Activated CD8-positive, alpha-beta memory T cell treated with anti-CD3 and anti-CD28 coated beads, Interleukin-2, amount 50 U/mL, for 24 hours (primary cell): Measurements from ENCODE around the gene SCNN1G.

ENCODE experiments used
- DNase-seq: peaks from one replicate; pipeline ENCODE4 v3.0.0-alpha.2; 2020; ENCODE audit errors: extremely low read depth

Gene SCNN1G

GRCh38 chr16:23196539-23196938 is 14.0 kb downstream of the SCNN1G start:
- DNase-seq, result no peak

DNA sequence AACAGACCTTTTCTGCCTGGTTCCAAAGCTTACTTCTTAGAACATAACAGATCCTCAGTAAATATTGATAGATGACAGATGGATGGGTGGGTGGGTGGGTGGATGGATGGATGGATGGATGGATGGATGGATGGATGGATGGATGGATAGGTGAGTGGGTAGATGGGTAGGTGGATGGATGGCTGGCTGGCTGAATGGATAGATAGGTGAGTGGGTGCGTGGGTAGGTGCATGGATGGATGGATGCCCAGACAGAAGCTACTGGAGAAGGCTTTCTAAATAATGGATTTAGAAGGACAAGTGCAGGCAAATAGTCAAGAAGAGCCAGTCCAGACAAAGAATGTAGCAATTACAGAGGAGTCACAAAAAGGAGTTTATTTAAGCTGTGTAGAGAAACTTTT is 19.6 kb downstream of the SCNN1G start:
- no peak for DNase-seq

GRCh38 chr16:23206986-23207385 is 24.4 kb downstream of the SCNN1G start:
- no peak for DNase-seq

- DNase-seq, result no peak
Measured at GRCh38 chr16:23207485-23207884, 24.9 kb downstream of the SCNN1G start.

DNA sequence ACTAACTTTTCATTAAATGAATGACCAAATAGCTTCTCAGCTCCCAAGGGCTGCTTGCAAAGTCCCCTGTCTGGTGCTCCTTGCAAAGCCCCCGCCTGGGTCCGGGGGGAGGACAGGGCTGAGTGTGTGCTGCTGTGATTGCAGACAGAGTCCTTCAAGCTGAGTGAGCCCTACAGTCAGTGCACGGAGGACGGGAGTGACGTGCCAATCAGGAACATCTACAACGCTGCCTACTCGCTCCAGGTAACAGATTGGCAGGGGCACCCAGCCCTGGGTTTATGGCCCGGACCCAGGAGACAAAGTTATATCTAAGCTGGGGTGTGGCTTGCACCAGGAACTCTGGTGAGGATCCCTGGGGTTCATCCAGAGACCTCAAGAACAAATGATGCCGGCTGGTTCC is 27.1 kb downstream of the SCNN1G start:
- DNase-seq, result no peak

DNA sequence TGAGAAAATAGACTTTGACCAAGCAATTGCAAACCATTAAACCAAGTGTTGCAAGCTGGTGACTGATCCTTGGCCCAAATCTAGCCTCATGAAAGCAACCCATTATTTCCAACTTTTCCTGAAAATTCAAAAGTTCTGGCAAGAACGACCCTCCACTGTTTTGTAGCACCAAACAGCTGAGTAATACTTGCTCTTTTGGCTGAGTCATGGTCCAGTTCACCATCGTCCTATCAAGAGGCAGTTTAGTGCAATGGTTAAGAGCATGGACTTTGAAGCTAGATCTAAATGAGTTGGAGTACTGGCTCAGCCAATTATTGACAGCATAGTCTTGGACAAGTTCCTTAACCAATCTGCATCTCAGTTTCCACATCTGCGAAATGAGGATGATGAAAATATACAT is 31.3 kb downstream of the SCNN1G start:
- DNase-seq, result no peak

GRCh38 chr16:23214796-23215195 is 32.3 kb downstream of the SCNN1G start:
- no peak for DNase-seq

DNA sequence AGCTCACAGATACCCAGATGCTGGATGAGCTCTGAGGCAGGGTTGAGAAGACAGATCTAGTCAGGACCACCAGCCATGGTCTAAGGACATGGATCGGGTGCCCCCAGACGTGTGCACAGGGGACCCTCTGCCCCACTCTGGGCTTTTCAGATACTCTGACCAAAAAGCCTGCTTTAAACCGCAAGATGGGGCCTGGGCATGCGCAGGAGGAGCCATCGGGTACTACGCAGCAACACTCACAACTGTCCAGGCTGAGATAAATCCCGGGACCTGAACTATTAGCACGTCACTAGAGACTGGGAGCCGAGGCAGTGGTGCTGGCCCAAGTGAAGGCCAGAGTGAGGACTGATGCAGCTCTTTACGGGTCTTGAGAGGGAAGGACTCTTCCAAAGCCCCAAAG is 32.9 kb downstream of the SCNN1G start:
- no peak for DNase-seq

GRCh38 chr16:23216658-23217246 is 34.2 kb downstream of the SCNN1G start:
- DNase-seq, result no peak

GRCh38 chr16:23217646-23218045 is 35.1 kb downstream of the SCNN1G start:
- no peak for DNase-seq

DNA sequence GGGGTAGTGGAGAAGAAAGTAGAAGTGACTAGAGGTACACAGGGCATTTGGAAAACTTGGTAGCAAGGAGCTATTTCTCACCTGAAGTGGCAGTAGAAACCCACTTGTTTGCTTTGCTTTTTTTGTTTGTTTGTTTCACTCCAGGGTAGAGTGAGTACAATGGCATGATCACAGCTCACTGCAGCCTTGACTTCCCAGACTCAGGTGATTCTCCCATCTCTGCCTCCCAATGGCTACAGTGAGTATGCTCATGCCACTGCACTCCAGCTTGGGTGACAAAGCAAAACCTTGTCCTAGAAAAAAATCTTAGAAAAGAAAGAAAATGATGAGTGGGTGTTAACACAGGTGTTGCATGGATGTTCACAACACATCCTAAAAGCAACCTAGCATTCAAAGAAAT is 40.4 kb downstream of the SCNN1G start:
- DNase-seq, result no peak

DNA sequence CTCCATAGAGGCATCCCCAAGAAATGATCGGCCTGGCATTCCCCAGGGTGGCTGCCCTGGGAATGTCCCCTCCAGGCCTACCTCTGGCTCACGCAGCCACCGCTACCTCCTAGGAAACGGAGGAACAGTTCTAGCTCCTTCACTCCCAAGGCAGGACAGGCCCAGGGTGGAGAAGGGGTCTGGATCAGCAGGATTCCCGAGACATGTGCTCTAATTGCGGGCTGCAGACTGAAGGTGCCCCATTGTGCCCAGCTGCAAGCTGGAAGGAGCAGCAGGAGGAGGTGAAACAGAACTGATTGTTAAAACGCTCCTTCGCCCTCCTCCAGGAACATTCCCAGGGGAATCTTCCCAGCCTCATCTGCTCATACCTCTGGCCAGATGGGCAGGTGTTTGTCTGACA is 40.8 kb downstream of the SCNN1G start:
- DNase-seq, result no peak

- no peak for DNase-seq
Measured at GRCh38 chr16:23225109-23225508, 42.6 kb downstream of the SCNN1G start.

- no peak for DNase-seq
Measured at GRCh38 chr16:23225634-23226033, 43.1 kb downstream of the SCNN1G start.

GRCh38 chr16:23227529-23227928 is 45.0 kb downstream of the SCNN1G start:
- DNase-seq, result no peak

DNA sequence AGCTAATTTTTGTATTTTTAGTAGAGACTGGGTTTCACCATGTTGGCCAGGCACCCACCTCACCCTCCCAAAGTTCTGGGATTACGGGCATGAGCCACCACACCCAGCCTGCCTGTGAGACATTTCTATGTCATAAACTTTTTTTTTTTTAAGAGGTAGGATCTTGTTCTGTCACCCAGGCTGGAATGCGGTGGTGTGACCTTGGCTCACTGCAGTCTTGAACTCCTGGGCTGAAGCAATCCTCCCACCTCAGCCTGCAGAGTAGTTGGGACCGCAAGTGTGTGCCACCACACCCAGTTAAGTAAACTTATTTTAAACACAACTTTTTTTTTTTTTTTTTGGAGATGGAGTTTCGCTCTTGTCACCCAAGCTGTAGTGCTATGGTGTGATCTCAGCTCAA is 47.2 kb downstream of the SCNN1G start:
- no peak for DNase-seq

DNA sequence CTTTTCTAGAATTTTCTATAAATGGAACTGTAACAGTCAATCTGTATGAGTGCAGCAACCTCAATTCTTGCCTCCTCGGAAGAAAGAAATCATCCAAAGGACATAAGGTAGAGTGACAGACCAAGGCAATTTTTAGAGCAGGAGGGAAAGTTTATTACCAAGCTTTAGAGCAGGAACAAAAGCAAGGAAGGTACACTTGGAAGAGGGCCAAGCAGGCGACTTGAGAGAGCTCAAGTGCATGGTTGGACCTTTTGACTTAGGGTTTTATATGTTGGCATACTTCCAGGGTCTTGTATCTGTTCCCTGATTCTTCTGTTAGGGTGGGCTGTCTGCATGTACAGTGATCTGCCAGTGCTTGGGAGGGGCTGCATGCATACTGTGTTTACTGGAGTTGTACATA is 50.3 kb downstream of the SCNN1G start:
- no peak for DNase-seq

DNA sequence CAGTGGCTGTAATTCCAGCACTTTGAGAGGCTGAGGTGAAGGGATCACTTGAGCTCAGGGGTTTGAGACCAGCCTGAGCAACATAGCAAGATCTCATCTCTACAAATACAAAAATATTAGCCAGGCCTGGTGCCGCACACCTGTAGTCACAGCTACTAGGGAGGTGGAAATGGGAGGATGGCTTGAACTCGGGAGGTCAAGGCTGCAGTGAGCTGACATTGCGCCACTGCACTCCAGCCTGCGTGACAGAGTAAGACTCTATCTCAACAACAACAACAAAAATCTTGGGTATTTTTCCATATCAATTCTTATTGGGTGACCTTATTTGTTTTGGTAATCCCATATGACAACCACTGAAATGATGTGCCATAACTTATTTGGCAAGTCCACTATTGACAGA is 52.6 kb downstream of the SCNN1G start:
- no peak for DNase-seq

- no peak for DNase-seq
Measured at GRCh38 chr16:23236983-23237382, 54.4 kb downstream of the SCNN1G start.

DNA sequence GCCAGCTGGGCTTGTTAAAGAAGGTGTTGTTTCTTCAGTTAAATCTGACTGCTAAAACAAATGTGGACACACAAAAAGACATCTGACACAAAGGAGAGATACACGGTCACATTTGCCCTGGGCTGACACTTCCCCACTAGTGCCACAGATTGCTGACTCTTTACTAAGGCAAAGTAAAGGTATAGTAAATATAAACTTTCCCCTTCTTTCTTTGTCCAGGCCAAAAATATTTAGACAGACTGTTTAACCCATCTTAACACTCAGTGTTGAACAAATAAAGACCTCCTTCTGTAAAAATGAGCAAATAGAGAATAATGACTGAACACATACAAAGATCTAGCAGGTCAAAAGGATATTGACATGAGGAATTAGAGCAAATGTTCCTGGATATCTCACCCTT is 58.4 kb downstream of the SCNN1G start:
- no peak for DNase-seq

- no peak for DNase-seq
Measured at GRCh38 chr16:23244122-23244521, 61.6 kb downstream of the SCNN1G start.

DNA sequence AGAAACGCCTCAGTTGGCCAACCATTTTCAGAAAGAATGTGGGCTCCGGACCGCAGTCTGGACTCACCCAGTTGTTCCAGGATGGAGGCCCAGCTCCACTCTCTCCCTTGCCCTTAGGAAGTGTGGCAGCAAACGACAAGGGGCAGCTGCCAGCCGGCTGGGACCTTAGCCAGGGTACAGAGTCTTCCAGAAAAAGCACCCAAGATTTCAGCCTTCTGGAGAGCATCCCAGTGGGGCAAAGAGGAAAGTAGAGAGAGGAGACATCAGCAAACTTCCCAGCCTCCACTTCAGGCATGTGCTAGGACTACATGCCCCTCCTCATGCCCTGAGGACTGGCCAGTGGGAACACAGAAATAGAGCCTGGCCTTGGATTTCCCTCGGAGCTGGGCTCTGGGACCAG is 62.7 kb downstream of the SCNN1G start:
- DNase-seq, result no peak

GRCh38 chr16:23248261-23249194 is 66.0 kb downstream of the SCNN1G start:
- no peak for DNase-seq
